SH-SY5Y (cell line): ENCODE data around the gene VLDLR.

Experiments used
- GATA2 ChIP-seq: IDR thresholded peaks from 2 replicates; pipeline ENCODE4 v1.6.1; 2011; ENCODE audit warnings: mild to moderate bottlenecking, low read depth, low read length
- GATA3 ChIP-seq: IDR thresholded peaks from 2 replicates; pipeline ENCODE4 v1.6.1; 2011; ENCODE audit warnings: low read depth, mild to moderate bottlenecking, low read length, moderate library complexity

DNA sequence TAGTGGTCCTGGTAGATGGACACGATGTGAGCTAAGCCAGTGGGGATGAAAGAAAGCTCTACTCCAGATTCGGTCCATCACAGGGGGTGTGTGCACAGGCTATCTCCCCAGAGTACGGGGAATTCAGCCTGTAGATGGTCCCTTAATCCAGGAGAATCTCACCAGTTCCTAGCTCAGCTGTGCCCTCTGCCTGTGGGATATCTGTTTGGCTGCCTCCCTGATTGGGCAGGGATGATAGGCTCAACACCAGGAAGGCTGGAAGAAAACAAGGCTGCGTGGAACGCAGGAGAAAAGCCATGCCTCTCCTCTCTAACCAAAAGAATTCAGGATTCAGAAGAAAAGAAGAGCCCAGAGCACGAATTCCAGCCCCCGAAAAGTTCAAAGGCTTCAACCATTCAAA lies 40.9 kb downstream of the VLDLR start:
- TF ChIP-seq GATA2: no peak
- no peak for TF ChIP-seq GATA3
